Nephron progenitor cell (in vitro differentiated cells): ENCODE measurements around the gene ZIK1.
A peak's percentile ranks its signal among the peaks of the same experiment; 100 is the strongest.

ENCODE experiments used
- DNase-seq: peaks from one replicate; pipeline ENCODE4 v3.0.0; 2021
- H3K27ac Mint-ChIP-seq: 2 replicates; pipeline ENCODE4 v1.8.0; 2021; ENCODE audit warnings: mild to moderate bottlenecking, moderate library complexity, mixed read lengths
- H3K27me3 Mint-ChIP-seq: 2 replicates; pipeline ENCODE4 v1.8.0; 2021; ENCODE audit warnings: mild to moderate bottlenecking, low read depth, mixed read lengths; ENCODE audit not compliant: poor library complexity
- H3K36me3 Mint-ChIP-seq: 2 replicates; pipeline ENCODE4 v1.8.0; 2021; ENCODE audit warnings: low read depth, mixed read lengths
- H3K4me1 Mint-ChIP-seq: 2 replicates; pipeline ENCODE4 v1.8.0; 2021; ENCODE audit warnings: mixed read lengths
- H3K4me3 Mint-ChIP-seq: 2 replicates; pipeline ENCODE4 v1.8.0; 2021; ENCODE audit warnings: mild to moderate bottlenecking, moderate library complexity, mixed read lengths
- H3K9me3 Mint-ChIP-seq: 2 replicates; pipeline ENCODE4 v1.8.0; 2021; ENCODE audit warnings: mild to moderate bottlenecking, moderate library complexity, mixed read lengths
- TF ChIP-seq, protein P1 (sequence below): fragments of 200-600 bp; sonication (generic); IDR thresholded peaks from 2 replicates; pipeline ENCODE4 v1.5.0; 2021; ENCODE audit warnings: antibody characterized with exemption

ZIK1 gene

DNA sequence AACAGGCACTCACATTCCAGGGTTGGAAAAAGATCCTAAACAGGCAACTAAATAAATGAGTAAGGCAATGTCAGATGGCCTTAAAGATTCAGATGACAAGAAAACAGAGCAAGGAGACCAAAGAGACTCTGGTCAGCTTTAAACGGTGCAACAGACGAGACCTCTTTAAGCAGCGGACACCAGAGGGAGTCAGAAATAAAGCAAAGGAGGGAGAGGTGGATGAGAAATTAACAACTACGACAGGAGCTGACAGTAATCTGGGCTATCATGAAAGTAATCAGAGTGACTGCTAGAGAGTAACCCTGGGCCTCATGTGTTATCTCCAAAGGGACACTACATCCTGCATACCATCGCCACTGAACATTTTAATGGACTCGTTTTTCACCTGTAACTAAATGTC lies 25.4 kb upstream of the ZIK1 start:
- H3K4me3 Mint-ChIP-seq, result peak overlapping the region; percentile 99
- H3K36me3 Mint-ChIP-seq, result peaks cover 63% of the 10 kb centered on the region
- H3K4me1 Mint-ChIP-seq, result peaks cover 17% of the 10 kb centered on the region
- peaks cover 90% of the 10 kb centered on the region for H3K9me3 Mint-ChIP-seq
- H3K27ac Mint-ChIP-seq, result no peak overlapping the region
- TF ChIP-seq, protein P1, sequence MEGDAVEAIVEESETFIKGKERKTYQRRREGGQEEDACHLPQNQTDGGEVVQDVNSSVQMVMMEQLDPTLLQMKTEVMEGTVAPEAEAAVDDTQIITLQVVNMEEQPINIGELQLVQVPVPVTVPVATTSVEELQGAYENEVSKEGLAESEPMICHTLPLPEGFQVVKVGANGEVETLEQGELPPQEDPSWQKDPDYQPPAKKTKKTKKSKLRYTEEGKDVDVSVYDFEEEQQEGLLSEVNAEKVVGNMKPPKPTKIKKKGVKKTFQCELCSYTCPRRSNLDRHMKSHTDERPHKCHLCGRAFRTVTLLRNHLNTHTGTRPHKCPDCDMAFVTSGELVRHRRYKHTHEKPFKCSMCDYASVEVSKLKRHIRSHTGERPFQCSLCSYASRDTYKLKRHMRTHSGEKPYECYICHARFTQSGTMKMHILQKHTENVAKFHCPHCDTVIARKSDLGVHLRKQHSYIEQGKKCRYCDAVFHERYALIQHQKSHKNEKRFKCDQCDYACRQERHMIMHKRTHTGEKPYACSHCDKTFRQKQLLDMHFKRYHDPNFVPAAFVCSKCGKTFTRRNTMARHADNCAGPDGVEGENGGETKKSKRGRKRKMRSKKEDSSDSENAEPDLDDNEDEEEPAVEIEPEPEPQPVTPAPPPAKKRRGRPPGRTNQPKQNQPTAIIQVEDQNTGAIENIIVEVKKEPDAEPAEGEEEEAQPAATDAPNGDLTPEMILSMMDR, result no peak
- peaks cover 5% of the 10 kb centered on the region for H3K27me3 Mint-ChIP-seq
- no peak for DNase-seq

DNA sequence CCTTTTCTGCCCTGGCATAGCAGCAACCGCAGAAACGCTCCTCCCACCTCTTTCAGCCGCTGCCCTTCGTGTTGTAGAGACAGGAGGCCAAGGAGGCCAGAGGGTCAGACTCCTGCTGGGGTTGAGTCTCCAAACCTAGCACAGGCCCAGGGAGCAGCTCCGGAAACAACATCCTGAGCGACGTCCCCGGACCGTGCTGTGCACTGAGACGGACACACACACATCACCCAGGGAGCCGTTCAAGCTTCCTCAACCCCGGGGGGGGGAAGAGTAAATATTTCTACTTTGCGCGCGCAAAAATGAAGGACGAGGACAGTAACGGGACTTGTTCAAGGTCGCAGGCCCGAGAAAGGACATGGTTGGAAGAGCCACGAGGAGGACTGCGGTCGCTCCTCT lies 24.9 kb upstream of the ZIK1 start:
- H3K36me3 Mint-ChIP-seq, result peaks cover 58% of the 10 kb centered on the region
- peaks cover 17% of the 10 kb centered on the region for H3K4me1 Mint-ChIP-seq
- TF ChIP-seq, protein P1, result no peak
- H3K27ac Mint-ChIP-seq, result peak overlapping the region; percentile 89
- H3K27me3 Mint-ChIP-seq, result peaks cover 5% of the 10 kb centered on the region
- peak; percentile 23 for DNase-seq
- H3K4me3 Mint-ChIP-seq, result peak overlapping the region; percentile 99
- peaks cover 90% of the 10 kb centered on the region for H3K9me3 Mint-ChIP-seq

DNA sequence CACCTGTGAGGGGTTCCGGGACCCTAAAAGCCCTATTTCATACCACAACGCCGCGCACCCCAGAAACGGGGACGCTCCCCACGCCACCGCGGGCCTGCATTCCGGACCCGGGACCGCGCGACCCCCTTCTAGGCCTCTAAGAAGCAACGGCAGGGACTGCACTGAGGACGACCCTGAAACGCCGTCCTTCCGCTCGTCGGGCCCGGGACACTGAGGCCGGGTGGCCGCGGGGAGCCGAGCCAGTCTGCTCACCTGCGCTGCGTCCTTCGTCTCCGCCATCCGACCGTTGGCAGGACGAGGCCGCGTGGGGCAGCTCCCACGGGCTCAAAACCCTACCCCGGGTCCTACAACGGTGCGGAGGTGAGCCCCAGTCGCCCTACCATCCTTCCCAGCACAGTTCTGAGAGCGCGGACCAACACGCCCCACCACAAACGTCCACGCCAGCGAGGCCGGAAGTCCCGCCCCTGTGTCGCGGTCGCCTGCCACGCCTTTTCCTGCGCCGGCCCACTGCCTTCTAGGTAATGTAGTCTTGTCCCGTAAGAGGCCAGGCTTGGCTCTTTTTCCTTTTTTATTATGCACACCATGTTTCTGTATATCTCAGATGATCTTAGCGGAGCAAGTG lies 24.4 kb upstream of the ZIK1 start, which contains the start of gene ZNF550:
Gene ZNF550, minus strand, starts transcription at position 460 of the 622 bp plus-strand sequence. Its CDS starts 181 bp downstream, at position 279.
- Mint-ChIP-seq H3K27ac (peak within 1 kb of the TSS; percentile 89), H3K9me3 (peaks cover 90% of the 10 kb centered on the region), H3K36me3 (peaks cover 53% of the 10 kb centered on the region), H3K4me1 (peaks cover 17% of the 10 kb centered on the region), H3K27me3 (peaks cover 5% of the 10 kb centered on the region), H3K4me3 (peak within 1 kb of the TSS; percentile 99)
- peak; percentile 85 for DNase-seq
- TF ChIP-seq, protein P1, result no peak

DNA sequence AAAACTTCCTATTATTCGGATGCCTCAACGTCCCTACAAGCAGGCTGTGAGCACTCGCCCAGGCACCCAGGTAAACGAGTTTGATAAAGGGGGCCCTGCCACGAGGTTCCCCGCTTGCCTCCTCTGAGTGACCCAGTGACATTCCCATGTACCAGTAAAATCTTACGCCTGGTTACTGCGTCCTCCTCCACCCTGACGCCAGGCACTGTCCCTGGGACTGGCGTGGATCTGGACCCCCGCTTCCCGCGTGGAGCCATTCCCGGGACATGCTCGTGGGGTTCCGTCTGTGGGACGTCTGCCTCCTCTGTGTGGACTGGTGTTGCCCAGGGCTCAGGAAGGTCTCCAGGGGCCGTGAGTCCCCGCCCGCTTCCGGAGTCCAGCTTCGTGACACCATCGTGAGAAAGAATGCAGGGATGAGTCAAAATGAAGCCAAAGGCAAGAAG lies 23.9 kb upstream of the ZIK1 start:
- H3K27me3 Mint-ChIP-seq, result peaks cover 5% of the 10 kb centered on the region
- peak overlapping the region; percentile 85 for H3K27ac Mint-ChIP-seq
- H3K4me1 Mint-ChIP-seq, result peaks cover 17% of the 10 kb centered on the region
- H3K36me3 Mint-ChIP-seq, result peaks cover 50% of the 10 kb centered on the region
- peaks cover 90% of the 10 kb centered on the region for H3K9me3 Mint-ChIP-seq
- TF ChIP-seq, protein P1, result no peak
- peak overlapping the region; percentile 99 for H3K4me3 Mint-ChIP-seq
- DNase-seq, result no peak

DNA sequence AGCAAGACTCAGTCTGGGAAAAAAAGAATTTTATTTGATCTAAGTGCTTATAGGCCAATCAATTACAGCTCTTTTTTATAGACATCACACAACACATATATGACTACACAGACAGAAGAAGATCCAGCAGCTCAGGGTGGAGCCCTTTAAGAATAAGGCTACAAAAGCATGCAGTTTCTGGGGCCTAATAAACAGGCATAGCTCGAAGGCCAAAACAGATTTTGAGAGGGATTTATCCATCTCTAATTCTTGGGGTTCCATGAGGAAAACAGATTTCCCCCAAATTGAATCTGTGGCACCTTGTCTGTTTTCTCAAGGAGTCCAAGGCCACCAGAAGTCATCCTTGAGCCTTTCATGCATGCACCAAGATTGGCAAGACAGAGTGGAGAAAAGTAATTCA lies 20.4 kb upstream of the ZIK1 start:
- H3K27ac Mint-ChIP-seq, result no peak overlapping the region
- H3K27me3 Mint-ChIP-seq, result peaks cover 5% of the 10 kb centered on the region
- DNase-seq, result no peak
- H3K9me3 Mint-ChIP-seq, result peaks cover 95% of the 10 kb centered on the region
- TF ChIP-seq, protein P1, result no peak
- H3K4me3 Mint-ChIP-seq, result no peak overlapping the region
- H3K4me1 Mint-ChIP-seq, result peaks cover 6% of the 10 kb centered on the region
- peaks cover 19% of the 10 kb centered on the region for H3K36me3 Mint-ChIP-seq
